HG03565 (cell line): ENCODE data around the gene CFAP92.
A peak's percentile ranks its signal among the peaks of the same experiment; 100 is the strongest.
"Not testable (repeated sequence)": the region's sequence is repeated elsewhere in the genome, so short reads cannot be mapped to it uniquely, and the experiment has no call there.

ENCODE experiments used
- ATAC-seq: cut with Tn5 transposase; IDR thresholded peaks from one replicate; pipeline ENCODE4 v1.9.1; 2021; ENCODE audit warnings: mild to moderate bottlenecking, moderate library complexity; ENCODE audit not compliant: unreplicated experiment

CFAP92 gene

GRCh38 chr3:128907706-128908445 lies 86.0 kb downstream of the CFAP92 start:
- ATAC-seq, result no peak

GRCh38 chr3:128906804-128907525 lies 86.9 kb downstream of the CFAP92 start:
- no peak for ATAC-seq

GRCh38 chr3:128906031-128906803 lies 87.7 kb downstream of the CFAP92 start:
- ATAC-seq, result no peak

GRCh38 chr3:128903501-128903900 lies 90.4 kb downstream of the CFAP92 start:
- ATAC-seq, result no peak

- ATAC-seq, result no peak
These were observed 91.5 kb downstream of the CFAP92 start for GRCh38 chr3:128902426-128902825.

GRCh38 chr3:128895843-128896697 lies 97.8 kb downstream of the CFAP92 start:
- ATAC-seq, result no peak

GRCh38 chr3:128889139-128889894 lies 104.6 kb downstream of the CFAP92 start:
- no peak for ATAC-seq

- ATAC-seq, result no peak
These were observed 108.9 kb downstream of the CFAP92 start for GRCh38 chr3:128884992-128885391.

- ATAC-seq, result no peak
These were observed 111.2 kb downstream of the CFAP92 start for GRCh38 chr3:128882719-128883118.

GRCh38 chr3:128881576-128881975 lies 112.3 kb downstream of the CFAP92 start:
- no peak for ATAC-seq

GRCh38 chr3:128880455-128880854 lies 113.4 kb downstream of the CFAP92 start:
- not testable (repeated sequence) for ATAC-seq

- no peak for ATAC-seq
These were observed 113.9 kb downstream of the CFAP92 start for GRCh38 chr3:128879991-128880390.

- peak; percentile 91 for ATAC-seq
These were observed 114.5 kb downstream of the CFAP92 start, which contains the start of gene ACAD9 for GRCh38 chr3:128879125-128879969. TSS of gene ACAD9 (plus strand) at chr3:128879620. CDS start at chr3:128879692, 72 bp downstream.

- ATAC-seq, result peak; percentile 5
These were observed 115.2 kb downstream of the CFAP92 start for GRCh38 chr3:128878556-128879124.

GRCh38 chr3:128878011-128878457 lies 115.8 kb downstream of the CFAP92 start:
- ATAC-seq, result no peak

- no peak for ATAC-seq
These were observed 118.2 kb downstream of the CFAP92 start for GRCh38 chr3:128875556-128876120.

- no peak for ATAC-seq
These were observed 119.2 kb downstream of the CFAP92 start for GRCh38 chr3:128874481-128875180.
